A549 (cell line): Measurements from ENCODE around the gene MAML3.

Source experiments
- CHD4 ChIP-seq: fragments of 200-600 bp; sonication (generic); IDR thresholded peaks from 2 replicates; pipeline ENCODE4 v1.6.1; 2016; ENCODE audit warnings: antibody characterized with exemption, mild to moderate bottlenecking, borderline replicate concordance
- EP300 ChIP-seq, 2 experiments: fragments of >200 bp; sonication (Bioruptor Twin); formaldehyde crosslinking; IDR thresholded peaks; 2 replicates in 1 of 2; 3 replicates in 1 of 2; pipeline ENCODE4 v1.6.1; 2016 to 2017
- MAFK ChIP-seq: fragments of 450-650 bp; IDR thresholded peaks from 2 replicates; pipeline ENCODE4 v1.6.1; 2014; ENCODE audit not compliant: partially characterized antibody
- NR3C1 ChIP-seq: fragments of >200 bp; sonication (Bioruptor Twin); formaldehyde crosslinking; IDR thresholded peaks from 3 replicates; pipeline ENCODE4 v1.6.1; 2017
- PHF8 ChIP-seq: fragments of 200-600 bp; sonication (generic); IDR thresholded peaks from 2 replicates; pipeline ENCODE4 v1.6.1; 2016; ENCODE audit warnings: low read depth, mild to moderate bottlenecking, antibody characterized with exemption, moderate library complexity, borderline replicate concordance
- SMC3 ChIP-seq: fragments of >200 bp; sonication (Bioruptor Twin); formaldehyde crosslinking; IDR thresholded peaks from 3 replicates; pipeline ENCODE4 v1.6.1; 2018; ENCODE audit warnings: inconsistent platforms
- TF ChIP-seq, protein P1 (sequence below): fragments of >200 bp; sonication (Bioruptor Twin); formaldehyde crosslinking; IDR thresholded peaks from 3 replicates; pipeline ENCODE4 v1.5.1; 2016

DNA sequence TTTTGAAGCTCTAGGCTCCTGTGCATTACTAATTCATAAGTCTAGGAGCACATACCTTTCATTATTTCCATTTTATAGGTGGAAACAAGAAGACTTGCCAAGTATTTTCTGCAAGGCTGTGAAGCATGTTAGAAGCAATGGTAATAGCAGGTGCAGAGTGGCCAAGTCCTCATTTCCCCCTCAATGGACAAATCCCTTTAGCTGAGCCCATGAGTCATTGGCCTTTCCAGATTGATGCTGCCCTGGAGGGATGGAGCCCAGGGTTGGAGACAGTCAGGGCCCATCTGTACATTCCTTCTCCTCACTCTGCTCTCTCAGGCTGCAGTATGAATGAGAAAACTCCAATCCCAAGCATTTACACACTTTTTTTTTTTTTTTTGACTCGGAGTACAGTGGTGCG is 481.8 kb downstream of the MAML3 start:
- TF ChIP-seq EP300 (IDR thresholded peaks at IDR 0.05) = no peak
- TF ChIP-seq NR3C1 = no peak
- TF ChIP-seq, protein P1, sequence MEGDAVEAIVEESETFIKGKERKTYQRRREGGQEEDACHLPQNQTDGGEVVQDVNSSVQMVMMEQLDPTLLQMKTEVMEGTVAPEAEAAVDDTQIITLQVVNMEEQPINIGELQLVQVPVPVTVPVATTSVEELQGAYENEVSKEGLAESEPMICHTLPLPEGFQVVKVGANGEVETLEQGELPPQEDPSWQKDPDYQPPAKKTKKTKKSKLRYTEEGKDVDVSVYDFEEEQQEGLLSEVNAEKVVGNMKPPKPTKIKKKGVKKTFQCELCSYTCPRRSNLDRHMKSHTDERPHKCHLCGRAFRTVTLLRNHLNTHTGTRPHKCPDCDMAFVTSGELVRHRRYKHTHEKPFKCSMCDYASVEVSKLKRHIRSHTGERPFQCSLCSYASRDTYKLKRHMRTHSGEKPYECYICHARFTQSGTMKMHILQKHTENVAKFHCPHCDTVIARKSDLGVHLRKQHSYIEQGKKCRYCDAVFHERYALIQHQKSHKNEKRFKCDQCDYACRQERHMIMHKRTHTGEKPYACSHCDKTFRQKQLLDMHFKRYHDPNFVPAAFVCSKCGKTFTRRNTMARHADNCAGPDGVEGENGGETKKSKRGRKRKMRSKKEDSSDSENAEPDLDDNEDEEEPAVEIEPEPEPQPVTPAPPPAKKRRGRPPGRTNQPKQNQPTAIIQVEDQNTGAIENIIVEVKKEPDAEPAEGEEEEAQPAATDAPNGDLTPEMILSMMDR = no peak
- TF ChIP-seq PHF8 = no peak
- TF ChIP-seq MAFK = no peak
- TF ChIP-seq SMC3 = no peak
- no peak for TF ChIP-seq CHD4
